ENCODE results near the gene CADM1. TPM values are rescaled to one million over a fixed set of nuclear protein-coding genes. Genes with fewer than 3 reads are reported as not detected.

The CADM1 gene
- total and polyA plus RNA-seq, 2 donors (not counting 1 experiment from before 2014, with no cell fraction given), result 15.4 to 86.0 TPM

GRCh38 chr11:115524572-115524971 is 20.4 kb upstream of the CADM1 start:
- Histone ChIP-seq H3K36me3 (ENCODE audit: control insufficient read depth, insufficient read depth, low read length) (no peaks in the 10 kb centered on the region), H3K4me1 (ENCODE audit: control insufficient read depth, extremely low read depth, insufficient read depth, low read length) (no peaks in the 10 kb centered on the region), H3K9me3 (ENCODE audit: control insufficient read depth, insufficient read depth, low read depth, low read length) (no peaks in the 10 kb centered on the region), H3K27me3 (ENCODE audit: control insufficient read depth, insufficient read depth, low read length) (peaks cover 2% of the 10 kb centered on the region), H2AFZ (ENCODE audit: low read length) (no peak overlapping the region), H3K79me2 (ENCODE audit: control insufficient read depth, insufficient read depth, low read length) (no peaks in the 10 kb centered on the region), H3K9ac (ENCODE audit: insufficient read depth, low read length) (no peak overlapping the region), H3K4me3 (replicated peaks in 1 of 4; ENCODE audit: control extremely low read depth in 1 of 4, insufficient read depth in 1 of 4, low read depth in 3 of 4, low read length in 4 of 4) (no peak overlapping the region), H3K4me2 (ENCODE audit: extremely low read depth, insufficient read depth, low read length) (no peak overlapping the region), H4K20me1 (ENCODE audit: control insufficient read depth, extremely low read depth, insufficient read depth, low read length) (no peaks in the 10 kb centered on the region), H3K27ac (ENCODE audit: insufficient read depth, low read length) (no peak overlapping the region)
- no peak for TF ChIP-seq EZH2 (IDR thresholded peaks at IDR 0.05; ENCODE audit: low read length, missing control alignments)
- TF ChIP-seq CTCF (conservative IDR thresholded peaks at IDR 0.05 in 1 of 2, IDR thresholded peaks at IDR 0.05 in 1 of 2; ENCODE audit: low read depth in 1 of 2, low read length in 2 of 2), result no peak
- no peak for DNase-seq (ENCODE audit: low read depth in 2 of 2)

- Histone ChIP-seq H3K27ac (ENCODE audit: insufficient read depth, low read length) (no peak overlapping the region), H4K20me1 (ENCODE audit: control insufficient read depth, extremely low read depth, insufficient read depth, low read length) (no peaks in the 10 kb centered on the region), H3K4me2 (ENCODE audit: extremely low read depth, insufficient read depth, low read length) (no peak overlapping the region), H3K9ac (ENCODE audit: insufficient read depth, low read length) (no peak overlapping the region), H3K27me3 (ENCODE audit: control insufficient read depth, insufficient read depth, low read length) (peaks cover 2% of the 10 kb centered on the region), H3K9me3 (ENCODE audit: control insufficient read depth, insufficient read depth, low read depth, low read length) (no peaks in the 10 kb centered on the region), H3K4me1 (ENCODE audit: control insufficient read depth, extremely low read depth, insufficient read depth, low read length) (no peaks in the 10 kb centered on the region), H2AFZ (ENCODE audit: low read length) (no peak overlapping the region), H3K79me2 (ENCODE audit: control insufficient read depth, insufficient read depth, low read length) (no peaks in the 10 kb centered on the region), H3K36me3 (ENCODE audit: control insufficient read depth, insufficient read depth, low read length) (no peaks in the 10 kb centered on the region), H3K4me3 (replicated peaks in 1 of 4; ENCODE audit: control extremely low read depth in 1 of 4, insufficient read depth in 1 of 4, low read depth in 3 of 4, low read length in 4 of 4) (no peak overlapping the region)
- DNase-seq (ENCODE audit: low read depth in 2 of 2), result no peak
- no peak for TF ChIP-seq CTCF (conservative IDR thresholded peaks at IDR 0.05 in 1 of 2, IDR thresholded peaks at IDR 0.05 in 1 of 2; ENCODE audit: low read depth in 1 of 2, low read length in 2 of 2)
- no peak for TF ChIP-seq EZH2 (IDR thresholded peaks at IDR 0.05; ENCODE audit: low read length, missing control alignments)
Observed at GRCh38 chr11:115523727-115524399, 19.6 kb upstream of the CADM1 start.

GRCh38 chr11:115522302-115522701 is 18.1 kb upstream of the CADM1 start:
- no peak for TF ChIP-seq CTCF (conservative IDR thresholded peaks at IDR 0.05 in 1 of 2, IDR thresholded peaks at IDR 0.05 in 1 of 2; ENCODE audit: low read depth in 1 of 2, low read length in 2 of 2)
- no peak for TF ChIP-seq EZH2 (IDR thresholded peaks at IDR 0.05; ENCODE audit: low read length, missing control alignments)
- Histone ChIP-seq H3K27ac (ENCODE audit: insufficient read depth, low read length) (no peak overlapping the region), H3K27me3 (ENCODE audit: control insufficient read depth, insufficient read depth, low read length) (peaks cover 2% of the 10 kb centered on the region), H3K4me2 (ENCODE audit: extremely low read depth, insufficient read depth, low read length) (no peak overlapping the region), H3K4me1 (ENCODE audit: control insufficient read depth, extremely low read depth, insufficient read depth, low read length) (no peaks in the 10 kb centered on the region), H3K79me2 (ENCODE audit: control insufficient read depth, insufficient read depth, low read length) (no peaks in the 10 kb centered on the region), H3K9ac (ENCODE audit: insufficient read depth, low read length) (no peak overlapping the region), H3K9me3 (ENCODE audit: control insufficient read depth, insufficient read depth, low read depth, low read length) (no peaks in the 10 kb centered on the region), H3K36me3 (ENCODE audit: control insufficient read depth, insufficient read depth, low read length) (no peaks in the 10 kb centered on the region), H4K20me1 (ENCODE audit: control insufficient read depth, extremely low read depth, insufficient read depth, low read length) (no peaks in the 10 kb centered on the region), H2AFZ (ENCODE audit: low read length) (no peak overlapping the region), H3K4me3 (replicated peaks in 1 of 4; ENCODE audit: control extremely low read depth in 1 of 4, insufficient read depth in 1 of 4, low read depth in 3 of 4, low read length in 4 of 4) (no peak overlapping the region)
- no peak for DNase-seq (ENCODE audit: low read depth in 2 of 2)
